ENCODE results near the gene CFAP46.

The CFAP46 gene

GRCh38 chr10:132886211-132887099 is 55.9 kb downstream of the CFAP46 start:
- no peak overlapping the region for H4K8ac ChIP-seq (ENCODE audit: low read length)
- no peak overlapping the region for H2AFZ ChIP-seq (ENCODE audit: low read depth, low read length)
- DNase-seq, result no peak
- H3K9me3 ChIP-seq (ENCODE audit: control insufficient read depth, low read length), result no peaks in the 10 kb centered on the region
- H3K36me3 ChIP-seq (ENCODE audit: control insufficient read depth in 1 of 2, insufficient read depth in 2 of 2, low read depth in 1 of 2, low read length in 2 of 2), result no peaks in the 10 kb centered on the region
- no peak overlapping the region for H3K4me3 ChIP-seq (ENCODE audit: insufficient read depth in 1 of 2, low read depth in 1 of 2, low read length in 2 of 2)
- no peak overlapping the region for H3K4ac ChIP-seq (ENCODE audit: low read depth in 1 of 2, low read length in 2 of 2)
- no peak overlapping the region for H2AK5ac ChIP-seq (ENCODE audit: low read length, severe bottlenecking)
- H3K18ac ChIP-seq (ENCODE audit: low read depth in 1 of 2, low read length in 2 of 2), result no peak overlapping the region
- no peak overlapping the region for H2BK5ac ChIP-seq (ENCODE audit: low read depth, low read length, poor library complexity, severe bottlenecking)
- H2BK12ac ChIP-seq (ENCODE audit: low read length in 2 of 2), result no peak overlapping the region
- no peaks in the 10 kb centered on the region for H3K79me1 ChIP-seq (replicated peaks; ENCODE audit: low read length, poor library complexity, severe bottlenecking)
- H3K27me3 ChIP-seq (ENCODE audit: control insufficient read depth in 1 of 2, insufficient read depth in 1 of 2, low read length in 2 of 2), result peaks cover 19 to 58% of the 10 kb centered on the region in 2 experiments
- no peaks in the 10 kb centered on the region for H3K4me1 ChIP-seq (ENCODE audit: control insufficient read depth, insufficient read depth, low read depth, low read length)
- H3K9ac ChIP-seq (ENCODE audit: low read length), result no peak overlapping the region
- no peak overlapping the region for H4K91ac ChIP-seq (ENCODE audit: low read length)
- H2BK120ac ChIP-seq (ENCODE audit: low read depth, low read length), result no peak overlapping the region
- no peak overlapping the region for H3K14ac ChIP-seq (ENCODE audit: low read length in 2 of 2)
- no peak overlapping the region for H2BK15ac ChIP-seq (ENCODE audit: low read depth, poor library complexity, severe bottlenecking)
- H3K4me2 ChIP-seq (ENCODE audit: low read length, poor library complexity, severe bottlenecking), result no peak overlapping the region
- H3K23ac ChIP-seq (ENCODE audit: low read length in 2 of 2), result no peak overlapping the region
- no peak overlapping the region for H3K27ac ChIP-seq (ENCODE audit: low read length, poor library complexity, severe bottlenecking)
- 81% methylated on average over 35 of the region's 35 CpGs for WGBS

GRCh38 chr10:132885451-132886210 is 56.7 kb downstream of the CFAP46 start:
- no peak overlapping the region for H2AK5ac ChIP-seq (ENCODE audit: low read length, severe bottlenecking)
- H4K91ac ChIP-seq (ENCODE audit: low read length), result no peak overlapping the region
- no peak overlapping the region for H2AFZ ChIP-seq (ENCODE audit: low read depth, low read length)
- no peak overlapping the region for H2BK5ac ChIP-seq (ENCODE audit: low read depth, low read length, poor library complexity, severe bottlenecking)
- no peak overlapping the region for H3K9ac ChIP-seq (ENCODE audit: low read length)
- no peaks in the 10 kb centered on the region for H3K79me1 ChIP-seq (replicated peaks; ENCODE audit: low read length, poor library complexity, severe bottlenecking)
- H3K4me2 ChIP-seq (ENCODE audit: low read length, poor library complexity, severe bottlenecking), result no peak overlapping the region
- no peaks in the 10 kb centered on the region for H3K9me3 ChIP-seq (ENCODE audit: control insufficient read depth, low read length)
- no peak overlapping the region for H3K27ac ChIP-seq (ENCODE audit: low read length, poor library complexity, severe bottlenecking)
- H2BK15ac ChIP-seq (ENCODE audit: low read depth, poor library complexity, severe bottlenecking), result no peak overlapping the region
- H3K27me3 ChIP-seq (ENCODE audit: control insufficient read depth in 1 of 2, insufficient read depth in 1 of 2, low read length in 2 of 2), result peaks cover 13 to 55% of the 10 kb centered on the region in 2 experiments
- H3K4me1 ChIP-seq (ENCODE audit: control insufficient read depth, insufficient read depth, low read depth, low read length), result no peaks in the 10 kb centered on the region
- H2BK120ac ChIP-seq (ENCODE audit: low read depth, low read length), result no peak overlapping the region
- no peak for DNase-seq
- 91% methylated on average over 31 of the region's 31 CpGs for WGBS
- no peak overlapping the region for H3K4ac ChIP-seq (ENCODE audit: low read depth in 1 of 2, low read length in 2 of 2)
- no peak overlapping the region for H3K14ac ChIP-seq (ENCODE audit: low read length in 2 of 2)
- no peak overlapping the region for H3K23ac ChIP-seq (ENCODE audit: low read length in 2 of 2)
- H3K18ac ChIP-seq (ENCODE audit: low read depth in 1 of 2, low read length in 2 of 2), result no peak overlapping the region
- no peaks in the 10 kb centered on the region for H3K36me3 ChIP-seq (ENCODE audit: control insufficient read depth in 1 of 2, insufficient read depth in 2 of 2, low read depth in 1 of 2, low read length in 2 of 2)
- H3K4me3 ChIP-seq (ENCODE audit: insufficient read depth in 1 of 2, low read depth in 1 of 2, low read length in 2 of 2), result no peak overlapping the region
- H4K8ac ChIP-seq (ENCODE audit: low read length), result no peak overlapping the region
- H2BK12ac ChIP-seq (ENCODE audit: low read length in 2 of 2), result no peak overlapping the region

- 91% methylated on average over 28 of the region's 28 CpGs for WGBS
- DNase-seq, result no peak
- H3K27ac ChIP-seq (ENCODE audit: low read length, poor library complexity, severe bottlenecking), result no peak overlapping the region
- H3K4me2 ChIP-seq (ENCODE audit: low read length, poor library complexity, severe bottlenecking), result no peak overlapping the region
- peak overlapping the region; percentile 39 for H4K91ac ChIP-seq (ENCODE audit: low read length)
- no peak overlapping the region for H2AK5ac ChIP-seq (ENCODE audit: low read length, severe bottlenecking)
- H3K4ac ChIP-seq (ENCODE audit: low read depth in 1 of 2, low read length in 2 of 2), result no peak overlapping the region
- no peak overlapping the region for H3K14ac ChIP-seq (ENCODE audit: low read length in 2 of 2)
- no peak overlapping the region for H2BK120ac ChIP-seq (ENCODE audit: low read depth, low read length)
- no peak overlapping the region for H3K4me3 ChIP-seq (ENCODE audit: insufficient read depth in 1 of 2, low read depth in 1 of 2, low read length in 2 of 2)
- H3K18ac ChIP-seq (ENCODE audit: low read depth in 1 of 2, low read length in 2 of 2), result no peak overlapping the region
- no peak overlapping the region for H2BK12ac ChIP-seq (ENCODE audit: low read length in 2 of 2)
- no peak overlapping the region for H4K8ac ChIP-seq (ENCODE audit: low read length)
- H3K9me3 ChIP-seq (ENCODE audit: control insufficient read depth, low read length), result no peaks in the 10 kb centered on the region
- no peak overlapping the region for H2BK15ac ChIP-seq (ENCODE audit: low read depth, poor library complexity, severe bottlenecking)
- H2AFZ ChIP-seq (ENCODE audit: low read depth, low read length), result no peak overlapping the region
- no peak overlapping the region for H2BK5ac ChIP-seq (ENCODE audit: low read depth, low read length, poor library complexity, severe bottlenecking)
- no peaks in the 10 kb centered on the region for H3K4me1 ChIP-seq (ENCODE audit: control insufficient read depth, insufficient read depth, low read depth, low read length)
- H3K9ac ChIP-seq (ENCODE audit: low read length), result no peak overlapping the region
- no peaks in the 10 kb centered on the region for H3K36me3 ChIP-seq (ENCODE audit: control insufficient read depth in 1 of 2, insufficient read depth in 2 of 2, low read depth in 1 of 2, low read length in 2 of 2)
- no peak overlapping the region for H3K23ac ChIP-seq (ENCODE audit: low read length in 2 of 2)
- no peaks in the 10 kb centered on the region for H3K79me1 ChIP-seq (replicated peaks; ENCODE audit: low read length, poor library complexity, severe bottlenecking)
- peaks cover 13 to 54% of the 10 kb centered on the region in 2 experiments for H3K27me3 ChIP-seq (ENCODE audit: control insufficient read depth in 1 of 2, insufficient read depth in 1 of 2, low read length in 2 of 2)
These were observed 57.6 kb downstream of the CFAP46 start for GRCh38 chr10:132884691-132885271.

- H3K14ac ChIP-seq (ENCODE audit: low read length in 2 of 2), result no peak overlapping the region
- no peak overlapping the region for H3K4me2 ChIP-seq (ENCODE audit: low read length, poor library complexity, severe bottlenecking)
- H3K23ac ChIP-seq (ENCODE audit: low read length in 2 of 2), result no peak overlapping the region
- H2AK5ac ChIP-seq (ENCODE audit: low read length, severe bottlenecking), result no peak overlapping the region
- no peak overlapping the region for H2BK120ac ChIP-seq (ENCODE audit: low read depth, low read length)
- H3K36me3 ChIP-seq (ENCODE audit: control insufficient read depth in 1 of 2, insufficient read depth in 2 of 2, low read depth in 1 of 2, low read length in 2 of 2), result no peaks in the 10 kb centered on the region
- H3K18ac ChIP-seq (ENCODE audit: low read depth in 1 of 2, low read length in 2 of 2), result no peak overlapping the region
- no peak overlapping the region for H3K9ac ChIP-seq (ENCODE audit: low read length)
- no peak overlapping the region for H3K27ac ChIP-seq (ENCODE audit: low read length, poor library complexity, severe bottlenecking)
- H3K79me1 ChIP-seq (replicated peaks; ENCODE audit: low read length, poor library complexity, severe bottlenecking), result no peaks in the 10 kb centered on the region
- no peak overlapping the region for H2BK12ac ChIP-seq (ENCODE audit: low read length in 2 of 2)
- H3K27me3 ChIP-seq (ENCODE audit: control insufficient read depth in 1 of 2, insufficient read depth in 1 of 2, low read length in 2 of 2), result peaks cover 7 to 54% of the 10 kb centered on the region in 2 experiments
- H3K4me3 ChIP-seq (ENCODE audit: insufficient read depth in 1 of 2, low read depth in 1 of 2, low read length in 2 of 2), result no peak overlapping the region
- no peak for DNase-seq
- no peaks in the 10 kb centered on the region for H3K4me1 ChIP-seq (ENCODE audit: control insufficient read depth, insufficient read depth, low read depth, low read length)
- no peak overlapping the region for H4K8ac ChIP-seq (ENCODE audit: low read length)
- no peaks in the 10 kb centered on the region for H3K9me3 ChIP-seq (ENCODE audit: control insufficient read depth, low read length)
- H4K91ac ChIP-seq (ENCODE audit: low read length), result no peak overlapping the region
- 82% methylated on average over 18 of the region's 18 CpGs for WGBS
- H2AFZ ChIP-seq (ENCODE audit: low read depth, low read length), result no peak overlapping the region
- no peak overlapping the region for H2BK5ac ChIP-seq (ENCODE audit: low read depth, low read length, poor library complexity, severe bottlenecking)
- no peak overlapping the region for H2BK15ac ChIP-seq (ENCODE audit: low read depth, poor library complexity, severe bottlenecking)
- no peak overlapping the region for H3K4ac ChIP-seq (ENCODE audit: low read depth in 1 of 2, low read length in 2 of 2)
These were observed 58.3 kb downstream of the CFAP46 start for GRCh38 chr10:132884041-132884440.

Data from mesenchymal stem cell (in vitro differentiated cells and primary cell).